Adrenal gland (tissue), 12 donors: ENCODE measurements around the gene TBC1D20. TPM values are rescaled to one million over a fixed set of nuclear protein-coding genes. Genes with fewer than 3 reads are reported as not detected.

Experiments used
- DNase-seq, 7 donors: peaks; one replicate each; pipeline ENCODE4 v3.0.0-alpha.2; 2019 to 2020
- H3K27ac ChIP-seq, 5 donors: fragments of 200-600 bp; sonication (generic) in 4 of 5; 1 replicate in 3 of 5; 2 replicates in 2 of 5; pipeline versions ENCODE4 v1.5.1 to v1.8.0; 2016 to 2020; ENCODE audit warnings: mild to moderate bottlenecking in 1 of 5
- H3K27me3 ChIP-seq: fragments of 200-600 bp; 2 replicates; pipeline ENCODE4 v1.8.0; 2021
- H3K36me3 ChIP-seq, 2 donors: fragments of 200-600 bp; replicated peaks in 1 of 2; 1 replicate in 1 of 2; 2 replicates in 1 of 2; pipeline versions ENCODE4 v1.5.1 to v1.8.0; 2018 to 2022
- H3K4me1 ChIP-seq, 2 donors: fragments of 200-600 bp; replicated peaks in 1 of 2; 1 replicate in 1 of 2; 2 replicates in 1 of 2; pipeline versions ENCODE4 v1.5.1 to v1.8.0; 2018 to 2021
- H3K4me3 ChIP-seq, 4 donors: fragments of 200-600 bp; sonication (generic) in 3 of 4; one replicate each; pipeline ENCODE4 v1.5.1; 2016 to 2018
- H3K9me3 ChIP-seq, 3 donors: fragments of 200-600 bp; sonication (generic) in 1 of 3; replicated peaks in 1 of 3; 1 replicate in 2 of 3; 2 replicates in 1 of 3; pipeline versions ENCODE4 v1.5.1 to v1.8.0; 2016 to 2021
- POLR2A ChIP-seq, 2 donors: fragments of 450-650 bp; IDR thresholded peaks; one replicate each; pipeline ENCODE4 v1.6.1; 2017; ENCODE audit warnings: antibody characterized with exemption in 2 of 2, mild to moderate bottlenecking in 2 of 2, moderate library complexity in 1 of 2
- WGBS, 4 donors: extraction: QIAGEN DNeasy Blood & Tissue Kit in 2 of 4; methylation state at CpG; one replicate each; pipeline versions ENCODE4 v1.1.5 to v1.1.7; 2013 to 2017; 5-methylcytosine and 5-hydroxymethylcytosine counted together
- intact Hi-C, 2 donors: fragments of 100-400 bp; cut with DNase I; formaldehyde crosslinking; loops; one replicate each; pipeline versions ENCODE4 v1.14.1 to v1.15.0; 2022 to 2023
- polyA plus RNA-seq, 3 donors: library from polyadenylated mRNA; stranded (reverse); fragments of 200-250 nt in 2 of 3; fragments of 350-450 nt in 1 of 3; fragmentation: Illumina TruSeq in 1 of 3; extraction: RNeasy Lipid Tissue Mini Kit (QIAGEN cat#74804) in 1 of 3; gene quantifications; one replicate each; pipeline ENCODE4 v1.2.3, GENCODE V29; 2013 to 2014
- total RNA-seq, 9 donors: library from RNA; depleted of rRNA in 4 of 9; stranded (reverse); fragments of >200 nt in 4 of 9; fragments of 120-200 nt in 1 of 9; fragmentation: NEBNext Ultra II Directional in 1 of 9; extraction: Animal tissue kit (Norgen Biotek cat#: 25700) in 1 of 9; gene quantifications; one replicate each; pipeline versions ENCODE4 v1.1.0 to v1.2.4, GENCODE V29; 2013 to 2023
- TF ChIP-seq, protein P1 (sequence below), 6 experiments: fragments of 450-650 bp in 4 of 6; fragments of 200-600 bp in 2 of 6; sonication (generic) in 1 of 6; IDR thresholded peaks; 1 replicate in 5 of 6; 2 replicates in 1 of 6; pipeline versions ENCODE4 v1.5.1 to v1.8.0; 2016 to 2021; ENCODE audit warnings: antibody characterized with exemption in 6 of 6, mild to moderate bottlenecking in 2 of 6, moderate library complexity in 1 of 6
- donor health status: healthy with polysubstance abuse.
- donor health status: Bipolar disorder and iron deficiency.
- donor health status: DM: yes; HTN: yes; CAD: no.
- donor health status: DM: no; HTN: no; CAD: no.
- donor health status: DM: no; HTN: no; CAD: no.
- donor health status: DM: yes; HTN: yes; CAD: no.

The TBC1D20 gene
- total and polyA plus RNA-seq, 12 donors = 23.8 to 53.6 (median 44.3) TPM

DNA sequence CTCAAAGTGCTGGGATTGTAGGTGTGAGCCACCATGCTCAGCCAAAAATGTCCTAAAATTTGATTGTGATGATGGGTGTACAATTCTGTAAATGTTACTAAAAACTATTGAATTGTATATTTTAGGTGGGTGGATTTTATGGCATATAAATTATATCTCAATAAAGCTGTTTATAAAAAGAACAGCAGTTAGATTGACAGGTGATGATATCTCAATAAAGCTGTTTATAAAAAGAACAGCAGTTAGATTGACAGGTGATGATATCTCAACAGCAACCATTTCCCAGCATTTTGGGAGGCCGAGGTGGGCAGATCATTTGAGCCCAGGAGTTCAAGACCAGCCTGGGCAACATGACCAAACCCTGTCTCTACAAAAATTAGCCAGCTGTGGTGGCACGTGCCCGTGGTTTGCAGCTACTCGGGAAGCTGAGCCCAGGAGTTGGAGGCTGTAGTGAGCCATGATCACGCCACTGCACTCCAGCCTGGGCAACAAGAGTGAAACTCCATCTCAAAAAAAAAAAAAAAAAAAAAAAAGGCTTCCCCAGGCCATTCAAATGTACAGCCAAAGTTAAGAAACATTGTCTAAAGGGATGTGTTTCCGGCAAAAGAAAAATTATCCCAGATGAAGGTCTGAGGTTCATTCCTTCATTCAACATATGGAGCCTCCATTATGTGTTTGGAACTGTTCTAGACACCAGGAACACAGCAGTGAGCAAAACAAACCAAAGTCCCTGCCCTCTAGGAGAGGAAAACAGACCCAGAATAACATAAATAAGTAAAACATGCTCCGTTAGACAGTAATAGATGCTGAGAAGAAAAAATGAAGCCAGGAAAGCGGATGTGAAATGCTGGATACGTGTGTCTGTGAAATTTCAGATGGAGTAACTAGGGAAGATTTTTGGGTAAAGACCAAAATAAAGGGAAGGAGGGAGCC, 55.9 kb downstream of the TBC1D20 start:
- H3K4me3 ChIP-seq = no peak overlapping the region
- peak overlapping the region in 4 of 5 donors; percentile 34 to 99 (median 84) for H3K27ac ChIP-seq
- no peaks in the 10 kb centered on the region for H3K27me3 ChIP-seq
- peak in 1 of 7 donors; percentile 10 for DNase-seq
- no peak for TF ChIP-seq POLR2A (IDR thresholded peaks at IDR 0.05)
- TF ChIP-seq, protein P1, sequence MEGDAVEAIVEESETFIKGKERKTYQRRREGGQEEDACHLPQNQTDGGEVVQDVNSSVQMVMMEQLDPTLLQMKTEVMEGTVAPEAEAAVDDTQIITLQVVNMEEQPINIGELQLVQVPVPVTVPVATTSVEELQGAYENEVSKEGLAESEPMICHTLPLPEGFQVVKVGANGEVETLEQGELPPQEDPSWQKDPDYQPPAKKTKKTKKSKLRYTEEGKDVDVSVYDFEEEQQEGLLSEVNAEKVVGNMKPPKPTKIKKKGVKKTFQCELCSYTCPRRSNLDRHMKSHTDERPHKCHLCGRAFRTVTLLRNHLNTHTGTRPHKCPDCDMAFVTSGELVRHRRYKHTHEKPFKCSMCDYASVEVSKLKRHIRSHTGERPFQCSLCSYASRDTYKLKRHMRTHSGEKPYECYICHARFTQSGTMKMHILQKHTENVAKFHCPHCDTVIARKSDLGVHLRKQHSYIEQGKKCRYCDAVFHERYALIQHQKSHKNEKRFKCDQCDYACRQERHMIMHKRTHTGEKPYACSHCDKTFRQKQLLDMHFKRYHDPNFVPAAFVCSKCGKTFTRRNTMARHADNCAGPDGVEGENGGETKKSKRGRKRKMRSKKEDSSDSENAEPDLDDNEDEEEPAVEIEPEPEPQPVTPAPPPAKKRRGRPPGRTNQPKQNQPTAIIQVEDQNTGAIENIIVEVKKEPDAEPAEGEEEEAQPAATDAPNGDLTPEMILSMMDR (IDR thresholded peaks at IDR 0.05) = no peak
- H3K36me3 ChIP-seq = peaks cover 0 to 11% of the 10 kb centered on the region in 2 donors
- no peaks in the 10 kb centered on the region for H3K9me3 ChIP-seq
- WGBS, 4 donors = 83 to 88% (median 86%) methylated on average over 5 to 9 of the region's 9 CpGs
- intact Hi-C loops = no loop called here
- peaks cover 10 to 17% of the 10 kb centered on the region in 2 donors for H3K4me1 ChIP-seq

DNA sequence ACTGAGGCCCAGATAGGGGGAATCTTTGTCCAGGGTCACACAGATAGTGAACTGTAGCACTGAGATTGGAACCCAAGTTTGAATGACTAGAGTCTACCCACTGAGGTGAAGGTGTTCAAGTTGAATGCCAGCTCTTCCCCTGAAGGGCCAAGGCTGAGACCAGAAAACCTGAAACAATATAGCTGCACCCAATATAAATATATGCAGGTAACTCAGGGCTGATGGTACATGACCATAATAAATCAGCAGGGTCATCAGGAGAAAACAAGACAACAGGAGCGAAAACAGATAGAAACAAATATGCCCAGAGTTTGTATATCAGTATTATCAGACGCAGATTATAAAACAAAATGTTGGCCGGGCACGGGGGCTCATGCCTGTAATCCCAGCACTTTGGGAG, 58.2 kb downstream of the TBC1D20 start:
- Histone ChIP-seq H3K4me1 (peaks cover under 1 to 9% of the 10 kb centered on the region in 2 donors), H3K36me3 (no peaks in the 10 kb centered on the region), H3K27me3 (no peaks in the 10 kb centered on the region), H3K4me3 (no peak overlapping the region), H3K27ac (no peak overlapping the region), H3K9me3 (no peaks in the 10 kb centered on the region)
- intact Hi-C loops = no loop called here
- 94 to 99% (median 96%) methylated on average over 4 of the region's 4 CpGs for WGBS, 4 donors
- TF ChIP-seq, protein P1 (IDR thresholded peaks at IDR 0.05) = no peak
- TF ChIP-seq POLR2A (IDR thresholded peaks at IDR 0.05) = no peak
- peak in 1 of 7 donors; percentile 0 for DNase-seq

DNA sequence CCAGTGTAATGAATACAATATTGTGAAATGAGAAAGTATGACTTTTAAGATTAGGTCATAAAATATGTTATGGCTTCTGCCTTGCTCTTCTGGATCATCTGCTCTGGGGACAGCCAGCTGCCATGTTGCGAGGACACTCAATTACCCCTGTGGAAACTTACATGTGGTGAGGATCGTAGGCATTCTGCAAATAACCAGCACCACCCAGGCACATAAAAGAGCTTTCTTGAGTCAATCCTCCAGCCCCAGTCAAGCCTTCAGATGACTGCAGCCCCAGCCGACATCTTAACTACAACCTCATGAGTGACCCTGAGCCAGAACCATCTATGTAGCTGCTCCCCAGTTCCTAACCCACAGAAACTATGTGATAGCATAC, 58.8 kb downstream of the TBC1D20 start:
- Histone ChIP-seq H3K4me1 (peaks cover 0 to 5% of the 10 kb centered on the region in 2 donors), H3K36me3 (no peaks in the 10 kb centered on the region), H3K27ac (no peak overlapping the region), H3K4me3 (no peak overlapping the region), H3K27me3 (no peaks in the 10 kb centered on the region), H3K9me3 (no peaks in the 10 kb centered on the region)
- TF ChIP-seq POLR2A (IDR thresholded peaks at IDR 0.05) = no peak
- TF ChIP-seq, protein P1 (IDR thresholded peaks at IDR 0.05) = no peak
- intact Hi-C loops = no loop called here
- peak in 1 of 7 donors; percentile 0 for DNase-seq
- 82 to 99% (median 97%) methylated on average over 3 of the region's 3 CpGs for WGBS, 4 donors

DNA sequence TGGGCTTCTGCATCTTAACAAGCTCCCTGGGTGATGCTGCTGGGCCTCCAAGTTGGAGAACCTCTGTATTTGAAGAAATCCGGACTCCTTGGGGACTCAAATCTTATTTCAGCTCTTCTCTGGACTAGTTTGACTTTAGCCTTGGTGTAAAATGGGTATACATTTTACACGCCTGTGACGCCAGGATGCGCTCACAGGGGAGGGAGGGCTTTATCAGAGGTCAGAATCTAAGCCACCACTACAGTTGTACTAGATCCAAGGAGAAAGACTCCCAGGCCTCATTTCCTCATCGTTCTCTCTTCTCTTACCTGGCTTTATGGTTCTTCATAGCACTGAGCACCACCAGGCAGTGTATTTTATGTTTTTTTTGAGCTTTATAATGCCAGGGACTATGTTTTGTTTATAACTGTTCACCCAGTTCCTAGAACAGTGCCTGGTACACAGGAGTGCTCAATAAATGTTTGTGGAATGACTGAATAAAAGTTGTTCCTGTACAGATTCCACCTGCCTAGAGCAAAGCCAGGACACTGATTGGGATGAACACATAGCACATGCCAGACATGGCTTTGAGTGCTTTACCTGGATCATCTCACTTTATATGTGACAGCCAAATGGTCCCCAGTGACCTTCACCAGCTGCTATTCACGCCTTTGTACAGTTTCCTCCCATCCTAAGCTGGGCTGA, 59.3 kb downstream of the TBC1D20 start:
- Histone ChIP-seq H3K4me1 (peaks cover 0 to 5% of the 10 kb centered on the region in 2 donors), H3K27me3 (no peaks in the 10 kb centered on the region), H3K27ac (no peak overlapping the region), H3K36me3 (no peaks in the 10 kb centered on the region), H3K4me3 (no peak overlapping the region), H3K9me3 (no peaks in the 10 kb centered on the region)
- TF ChIP-seq POLR2A (IDR thresholded peaks at IDR 0.05) = no peak
- TF ChIP-seq, protein P1 (IDR thresholded peaks at IDR 0.05) = no peak
- DNase-seq = peak in 1 of 7 donors; percentile 0
- intact Hi-C loops = no loop called here
- WGBS, 4 donors = 83 to 93% (median 89%) methylated on average over 6 of the region's 6 CpGs
